Ureter (tissue), 1 donor: ENCODE data around the gene FOXK1. TPM values are rescaled to one million over a fixed set of nuclear protein-coding genes. Genes with fewer than 3 reads are reported as not detected.
A peak's percentile ranks its signal among the peaks of the same experiment; 100 is the strongest.
"Not testable (repeated sequence)": the region's sequence is repeated elsewhere in the genome, so short reads cannot be mapped to it uniquely, and the experiment has no call there.

Experiments used
- DNase-seq: peaks from one replicate; pipeline ENCODE4 v3.0.0-alpha.2; 2020; ENCODE audit warnings: low spot score
- total RNA-seq: library from RNA; stranded (reverse); gene quantifications from one replicate; pipeline ENCODE4 v1.2.4, GENCODE V29; 2023
- donor health status: DM: yes; HTN: yes; CAD: no.

Gene FOXK1
- total RNA-seq, 1 donor from 2014 or later = 40.4 TPM

- DNase-seq = no peak
Measured at GRCh38 chr7:4785371-4785770, 103.3 kb downstream of the FOXK1 start.

GRCh38 chr7:4786015-4786414 lies 103.9 kb downstream of the FOXK1 start:
- DNase-seq = no peak

- DNase-seq = no peak
Measured at GRCh38 chr7:4787541-4787940, 105.4 kb downstream of the FOXK1 start.

- DNase-seq = no peak
Measured at GRCh38 chr7:4787947-4788626, 106.0 kb downstream of the FOXK1 start.

GRCh38 chr7:4788627-4789189 lies 106.6 kb downstream of the FOXK1 start:
- no peak for DNase-seq

- no peak for DNase-seq
Measured at GRCh38 chr7:4789194-4790077, 107.3 kb downstream of the FOXK1 start.

- DNase-seq = no peak
Measured at GRCh38 chr7:4790078-4790465, 108.0 kb downstream of the FOXK1 start.

- DNase-seq = no peak
Measured at GRCh38 chr7:4790516-4790991, 108.5 kb downstream of the FOXK1 start.

- DNase-seq = no peak
Measured at GRCh38 chr7:4791101-4791737, 109.1 kb downstream of the FOXK1 start.

- DNase-seq = peak; percentile 69
Measured at GRCh38 chr7:4791738-4792536, 109.8 kb downstream of the FOXK1 start.

- peak; percentile 45 for DNase-seq
Measured at GRCh38 chr7:4792537-4793126, 110.5 kb downstream of the FOXK1 start.

- peak; percentile 41 for DNase-seq
Measured at GRCh38 chr7:4793385-4793993, 111.4 kb downstream of the FOXK1 start.

GRCh38 chr7:4794171-4794570 lies 112.1 kb downstream of the FOXK1 start:
- DNase-seq = not testable (repeated sequence)

- DNase-seq = no peak
Measured at GRCh38 chr7:4794591-4795350, 112.7 kb downstream of the FOXK1 start.

- no peak for DNase-seq
Measured at GRCh38 chr7:4796453-4796852, 114.4 kb downstream of the FOXK1 start.

GRCh38 chr7:4797858-4798705 lies 116.0 kb downstream of the FOXK1 start:
- peak; percentile 49 for DNase-seq

GRCh38 chr7:4798706-4799235 lies 116.7 kb downstream of the FOXK1 start:
- peak; percentile 43 for DNase-seq

- peak; percentile 58 for DNase-seq
Measured at GRCh38 chr7:4799508-4800268, 117.6 kb downstream of the FOXK1 start.
